SK-N-SH (cell line): ENCODE data around the gene SORBS2. TPM values are rescaled to one million over a fixed set of nuclear protein-coding genes. Genes with fewer than 3 reads are reported as not detected.

Experiments used
- CTCF ChIA-PET: fragments of 300-600, 350-600 bp; formaldehyde crosslinking; extraction: SDS; loops from one replicate; lab custom pipeline; 2021; lab: Yijun Ruan, JAX
- POLR2A ChIA-PET: fragments of 350-600 bp; sonication (Branson Sonifier 250); formaldehyde crosslinking; extraction: SDS; loops from one replicate; lab custom pipeline; 2020; ENCODE audit warnings: antibody characterized with exemption, inconsistent platforms; lab: Yijun Ruan, JAX
- DNase-seq: peaks from one replicate; pipeline ENCODE4 v3.0.0; 2012
- H2AFZ ChIP-seq: fragments of 200-600 bp; sonication (generic); 2 replicates; pipeline ENCODE4 v1.8.1; 2016; ENCODE audit warnings: antibody characterized with exemption, mild to moderate bottlenecking, low read depth
- H3F3A ChIP-seq: fragments of 200-600 bp; sonication (generic); replicated peaks from 2 replicates; pipeline ENCODE3; 2016; ENCODE audit warnings: antibody characterized with exemption, mild to moderate bottlenecking; ENCODE audit not compliant: insufficient read depth
- H3K27ac ChIP-seq, 2 experiments: fragments of 200-500 bp in 1 of 2; fragments of 200-600 bp in 1 of 2; sonication (Bioruptor generic) in 1 of 2; sonication (generic), shearing (Covaris generic) in 1 of 2; 2 replicates each; pipeline versions ENCODE4 v1.5.1 to v1.6.1; 2014 to 2016; ENCODE audit warnings: low read depth in 2 of 2, inconsistent platforms in 1 of 2, low read length in 1 of 2, mild to moderate bottlenecking in 1 of 2, mixed read lengths in 1 of 2
- H3K27me3 ChIP-seq: fragments of 200-600 bp; sonication (generic), shearing (Covaris generic); 2 replicates; pipeline ENCODE4 v1.6.1; 2016; ENCODE audit warnings: mixed run types; ENCODE audit not compliant: insufficient read depth
- H3K36me3 ChIP-seq, 2 experiments: fragments of 200-500 bp in 1 of 2; fragments of 200-600 bp in 1 of 2; sonication (Bioruptor generic) in 1 of 2; sonication (generic) in 1 of 2; replicated peaks in 1 of 2; 2 replicates each; pipeline versions ENCODE3 to v1.5.1; 2014 to 2016; ENCODE audit warnings: low read length in 1 of 2, mild to moderate bottlenecking in 1 of 2; ENCODE audit not compliant: insufficient read depth in 2 of 2, control insufficient read depth in 1 of 2
- H3K4me1 ChIP-seq, 2 experiments: fragments of 200-500 bp in 1 of 2; fragments of 200-600 bp in 1 of 2; sonication (Bioruptor generic) in 1 of 2; sonication (generic), shearing (Covaris generic) in 1 of 2; 2 replicates each; pipeline versions ENCODE4 v1.5.1 to v1.6.1; 2014 to 2016; ENCODE audit warnings: low read depth in 1 of 2, low read length in 1 of 2, mixed run types in 1 of 2; ENCODE audit not compliant: insufficient read depth in 2 of 2, control insufficient read depth in 1 of 2
- H3K4me2 ChIP-seq: fragments of 200-600 bp; sonication (generic), shearing (Covaris generic); 2 replicates; pipeline ENCODE4 v1.6.1; 2017; ENCODE audit warnings: mixed run types
- H3K4me3 ChIP-seq, 2 experiments: fragments of 200-500 bp in 1 of 2; fragments of 200-600 bp in 1 of 2; sonication (Bioruptor generic) in 1 of 2; sonication (generic), shearing (Covaris generic) in 1 of 2; 2 replicates each; pipeline versions ENCODE4 v1.5.1 to v1.8.1; 2014 to 2016; ENCODE audit warnings: low read depth in 2 of 2, inconsistent platforms in 1 of 2, low read length in 1 of 2, mild to moderate bottlenecking in 1 of 2, mixed read lengths in 1 of 2, moderate library complexity in 1 of 2
- H3K79me2 ChIP-seq: fragments of 200-600 bp; sonication (generic); 2 replicates; pipeline ENCODE4 v1.8.1; 2017; ENCODE audit warnings: mild to moderate bottlenecking; ENCODE audit not compliant: insufficient read depth
- H3K9ac ChIP-seq: fragments of 200-600 bp; sonication (generic); 2 replicates; pipeline ENCODE4 v1.6.1; 2017; ENCODE audit warnings: mixed run types
- H3K9me2 ChIP-seq: fragments of 200-600 bp; sonication (generic); 2 replicates; pipeline ENCODE4 v1.6.1; 2017; ENCODE audit warnings: mixed run types
- H3K9me3 ChIP-seq: fragments of 200-600 bp; sonication (generic); 2 replicates; pipeline ENCODE4 v1.6.1; 2017; ENCODE audit warnings: mixed run types, mild to moderate bottlenecking, moderate library complexity
- H4K20me1 ChIP-seq: fragments of 200-600 bp; sonication (generic); 2 replicates; pipeline ENCODE4 v1.6.1; 2017; ENCODE audit warnings: mild to moderate bottlenecking, mixed run types; ENCODE audit not compliant: insufficient read depth
- CHD2 ChIP-seq: fragments of 150-350 bp; IDR thresholded peaks from 2 replicates; pipeline ENCODE4 v1.6.1; 2018; ENCODE audit warnings: low read length; ENCODE audit not compliant: partially characterized antibody
- ELF1 ChIP-seq: IDR thresholded peaks from 2 replicates; pipeline ENCODE4 v1.4.0; 2012
- EZH2phosphoT487 ChIP-seq: fragments of 200-600 bp; sonication (generic); IDR thresholded peaks from 2 replicates; pipeline ENCODE4 v1.6.1; 2017; ENCODE audit warnings: low read depth, mixed run types, mild to moderate bottlenecking, antibody characterized with exemption, moderate library complexity, borderline replicate concordance
- FOSL2 ChIP-seq: IDR thresholded peaks from 2 replicates; pipeline ENCODE4 v1.4.0; 2012; ENCODE audit warnings: low read depth, mild to moderate bottlenecking, moderate library complexity, borderline replicate concordance
- GABPA ChIP-seq: IDR thresholded peaks from 2 replicates; pipeline ENCODE4 v1.4.0; 2012; ENCODE audit warnings: low read depth, mild to moderate bottlenecking
- MAX ChIP-seq: IDR thresholded peaks from 2 replicates; pipeline ENCODE4 v1.4.0; 2012; ENCODE audit warnings: low read depth
- NFIC ChIP-seq: IDR thresholded peaks from 2 replicates; pipeline ENCODE4 v1.4.0; 2012; ENCODE audit warnings: borderline replicate concordance
- NRF1 ChIP-seq: IDR thresholded peaks from 2 replicates; pipeline ENCODE4 v1.6.1; 2012; ENCODE audit warnings: low read depth, mild to moderate bottlenecking, low read length
- POLR2AphosphoS5 ChIP-seq: IDR thresholded peaks from 2 replicates; pipeline ENCODE4 v1.6.1; 2012; ENCODE audit warnings: low read depth, low read length
- RCOR1 ChIP-seq: fragments of 150-350 bp; IDR thresholded peaks from 2 replicates; pipeline ENCODE4 v1.6.1; 2017; ENCODE audit warnings: antibody characterized with exemption, low read length
- RFX5 ChIP-seq: IDR thresholded peaks from 2 replicates; pipeline ENCODE4 v1.6.1; 2012; ENCODE audit warnings: mild to moderate bottlenecking, improper control_type of control experiment, low read length
- SIN3A ChIP-seq: IDR thresholded peaks from 2 replicates; pipeline ENCODE4 v1.6.1; 2012; ENCODE audit warnings: low read depth, mild to moderate bottlenecking, low read length, moderate library complexity, borderline replicate concordance
- SMC3 ChIP-seq: IDR thresholded peaks from 2 replicates; pipeline ENCODE4 v1.6.1; 2012; ENCODE audit warnings: low read depth, low read length, improper control_type of control experiment
- TAF1 ChIP-seq: IDR thresholded peaks from 2 replicates; pipeline ENCODE4 v1.6.1; 2012; ENCODE audit warnings: low read depth, mild to moderate bottlenecking, low read length, moderate library complexity, borderline replicate concordance
- TEAD4 ChIP-seq: IDR thresholded peaks from 2 replicates; pipeline ENCODE4 v1.4.0; 2012; ENCODE audit warnings: mild to moderate bottlenecking, borderline replicate concordance; ENCODE audit not compliant: insufficient read depth
- USF1 ChIP-seq: IDR thresholded peaks from 2 replicates; pipeline ENCODE4 v1.4.0; 2012; ENCODE audit warnings: low read depth, borderline replicate concordance
- WGBS: methylation state at CpG from one replicate; pipeline ENCODE4 v1.1.6; 2017; ENCODE audit warnings: low lambda C conversion rate; 5-methylcytosine and 5-hydroxymethylcytosine counted together
- polyA plus RNA-seq, 3 experiments: library from polyadenylated mRNA; depleted of rRNA; stranded (reverse); fragments of >200 nt; gene quantifications; 2 replicates each; pipeline ENCODE4 v1.2.3, GENCODE V29; 2012
- TF ChIP-seq, protein P1 (sequence below): fragments of 150-350 bp; IDR thresholded peaks from 2 replicates; pipeline ENCODE4 v1.6.1; 2017; ENCODE audit warnings: antibody characterized with exemption, low read length, low read depth, borderline replicate concordance
- TF ChIP-seq, protein P2 (sequence below): fragments of 200-600 bp; sonication (generic); IDR thresholded peaks from 2 replicates; pipeline ENCODE4 v1.6.1; 2017; ENCODE audit warnings: antibody characterized with exemption, mild to moderate bottlenecking, moderate library complexity

Gene SORBS2
- polyA plus RNA-seq, 1 of the 3 experiments (the other 2 are of a cell fraction): 2.5 TPM

DNA sequence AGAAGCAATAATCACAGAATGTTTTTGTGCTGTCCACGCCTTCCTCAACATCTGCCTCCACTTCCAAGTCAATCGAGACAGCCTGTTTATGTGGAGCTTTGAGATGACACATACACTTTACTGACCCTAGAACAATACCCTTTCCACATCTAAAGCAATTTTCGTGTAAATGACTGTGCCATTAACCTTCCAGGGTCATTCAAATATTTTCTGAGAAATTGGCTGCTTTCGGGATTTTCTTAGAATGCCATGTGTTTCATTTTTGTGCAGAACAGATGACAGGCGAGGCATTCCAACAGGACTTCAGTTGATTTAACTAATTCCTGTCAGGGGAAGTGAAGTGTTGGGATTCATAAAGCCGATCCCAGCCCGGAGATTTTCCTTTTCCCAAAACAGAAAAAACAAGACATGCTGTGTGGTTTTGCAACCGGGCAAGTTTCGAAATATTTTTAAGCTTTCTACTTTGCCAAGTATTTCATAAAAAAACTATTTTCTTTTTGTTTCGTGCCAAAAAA, 73.9 kb downstream of the SORBS2 start:
- peaks cover 2 to 6% of the 10 kb centered on the region in 2 experiments; a peak in 3 of 4 replicates for H3K4me1 ChIP-seq
- H2AFZ ChIP-seq: peak overlapping the region; percentile 55; the same call in 1 of the 2 replicates
- no peaks in the 10 kb centered on the region for H3K27me3 ChIP-seq
- peak overlapping the region; percentile 25; the same call in 1 of the 2 replicates for H3K4me2 ChIP-seq
- no peaks in the 10 kb centered on the region for H3K9me2 ChIP-seq
- no peaks in the 10 kb centered on the region for H4K20me1 ChIP-seq
- TF ChIP-seq MAX (no peak), POLR2AphosphoS5 (no peak), SIN3A (no peak), RCOR1 (no peak), GABPA (no peak), ELF1 (no peak), CHD2 (no peak), NFIC (no peak), USF1 (no peak), SMC3 (no peak), NRF1 (no peak), RFX5 (no peak), FOSL2 (no peak), TEAD4 (no peak), EZH2phosphoT487 (no peak), TAF1 (no peak)
- TF ChIP-seq, protein P1, sequence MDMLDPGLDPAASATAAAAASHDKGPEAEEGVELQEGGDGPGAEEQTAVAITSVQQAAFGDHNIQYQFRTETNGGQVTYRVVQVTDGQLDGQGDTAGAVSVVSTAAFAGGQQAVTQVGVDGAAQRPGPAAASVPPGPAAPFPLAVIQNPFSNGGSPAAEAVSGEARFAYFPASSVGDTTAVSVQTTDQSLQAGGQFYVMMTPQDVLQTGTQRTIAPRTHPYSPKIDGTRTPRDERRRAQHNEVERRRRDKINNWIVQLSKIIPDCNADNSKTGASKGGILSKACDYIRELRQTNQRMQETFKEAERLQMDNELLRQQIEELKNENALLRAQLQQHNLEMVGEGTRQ: no peak
- TF ChIP-seq, protein P2, sequence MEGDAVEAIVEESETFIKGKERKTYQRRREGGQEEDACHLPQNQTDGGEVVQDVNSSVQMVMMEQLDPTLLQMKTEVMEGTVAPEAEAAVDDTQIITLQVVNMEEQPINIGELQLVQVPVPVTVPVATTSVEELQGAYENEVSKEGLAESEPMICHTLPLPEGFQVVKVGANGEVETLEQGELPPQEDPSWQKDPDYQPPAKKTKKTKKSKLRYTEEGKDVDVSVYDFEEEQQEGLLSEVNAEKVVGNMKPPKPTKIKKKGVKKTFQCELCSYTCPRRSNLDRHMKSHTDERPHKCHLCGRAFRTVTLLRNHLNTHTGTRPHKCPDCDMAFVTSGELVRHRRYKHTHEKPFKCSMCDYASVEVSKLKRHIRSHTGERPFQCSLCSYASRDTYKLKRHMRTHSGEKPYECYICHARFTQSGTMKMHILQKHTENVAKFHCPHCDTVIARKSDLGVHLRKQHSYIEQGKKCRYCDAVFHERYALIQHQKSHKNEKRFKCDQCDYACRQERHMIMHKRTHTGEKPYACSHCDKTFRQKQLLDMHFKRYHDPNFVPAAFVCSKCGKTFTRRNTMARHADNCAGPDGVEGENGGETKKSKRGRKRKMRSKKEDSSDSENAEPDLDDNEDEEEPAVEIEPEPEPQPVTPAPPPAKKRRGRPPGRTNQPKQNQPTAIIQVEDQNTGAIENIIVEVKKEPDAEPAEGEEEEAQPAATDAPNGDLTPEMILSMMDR: no peak
- no peaks in the 10 kb centered on the region for H3K9me3 ChIP-seq
- ChIA-PET CTCF (no interaction called here), POLR2A (no interaction called here)
- no peak overlapping the region for H3K4me3 ChIP-seq
- H3K79me2 ChIP-seq: no peaks in the 10 kb centered on the region
- peak overlapping the region; percentile 12 to 58; a peak in 2 of 4 replicates for H3K27ac ChIP-seq
- no peak overlapping the region for H3K9ac ChIP-seq
- no peak for DNase-seq
- peaks cover 3% of the 10 kb centered on the region for H3F3A ChIP-seq
- no peaks in the 10 kb centered on the region for H3K36me3 ChIP-seq
- 47% methylated on average over 10 of the region's 10 CpGs for WGBS
